Measurements from ENCODE around the gene BAIAP2L1. TPM values are rescaled to one million over a fixed set of nuclear protein-coding genes. Genes with fewer than 3 reads are reported as not detected.

Gene BAIAP2L1
- total RNA-seq, 1 donor from 2014 or later, result 21.6 TPM

GRCh38 chr7:98359395-98359794 lies 41.5 kb downstream of the BAIAP2L1 start:
- H3K36me3 ChIP-seq (ENCODE audit: insufficient read depth, low read length), result no peaks in the 10 kb centered on the region
- H3K4me2 ChIP-seq (ENCODE audit: low read length), result no peak overlapping the region
- no peak overlapping the region for H3K4me3 ChIP-seq (ENCODE audit: insufficient read depth, low read depth, low read length)
- no peaks in the 10 kb centered on the region for H3K79me2 ChIP-seq (ENCODE audit: insufficient read depth, low read length)
- peaks cover 2% of the 10 kb centered on the region for H3K9me3 Mint-ChIP-seq (ENCODE audit: unreplicated experiment)
- H2AFZ ChIP-seq (ENCODE audit: low read depth, low read length), result no peak overlapping the region
- peaks cover 19% of the 10 kb centered on the region for H3K4me1 ChIP-seq (ENCODE audit: insufficient read depth, low read length)
- FAIRE-seq, result no peak
- no peak overlapping the region for H3K27ac ChIP-seq (ENCODE audit: low read depth, low read length)
- no peaks in the 10 kb centered on the region for H3K27me3 Mint-ChIP-seq (ENCODE audit: low read depth, unreplicated experiment)
- no peaks in the 10 kb centered on the region for H4K20me1 ChIP-seq (ENCODE audit: insufficient read depth, low read length)
- H3K27ac Mint-ChIP-seq (ENCODE audit: unreplicated experiment), result no peak overlapping the region
- no peaks in the 10 kb centered on the region for H3K9me3 ChIP-seq (ENCODE audit: insufficient read depth, low read depth, low read length)
- H3K36me3 Mint-ChIP-seq (ENCODE audit: low read depth, unreplicated experiment), result peaks cover 2% of the 10 kb centered on the region
- H3K4me3 Mint-ChIP-seq (ENCODE audit: unreplicated experiment), result no peak overlapping the region
- no peak overlapping the region for H3K9ac ChIP-seq (ENCODE audit: low read length)
- TF ChIP-seq EZH2 (IDR thresholded peaks at IDR 0.05; ENCODE audit: insufficient read depth, low read length) (no peak), CTCF (IDR thresholded peaks at IDR 0.05; ENCODE audit: insufficient read depth, low read depth, low read length) (no peak)
- no peaks in the 10 kb centered on the region for H3K27me3 ChIP-seq (ENCODE audit: insufficient read depth, low read length)
- no peak for DNase-seq (ENCODE audit: low read depth)
- peaks cover 25% of the 10 kb centered on the region for H3K4me1 Mint-ChIP-seq (ENCODE audit: low read depth, unreplicated experiment)

- Histone ChIP-seq H3K79me2 (ENCODE audit: insufficient read depth, low read length) (no peaks in the 10 kb centered on the region), H3K4me2 (ENCODE audit: low read length) (no peak overlapping the region), H2AFZ (ENCODE audit: low read depth, low read length) (no peak overlapping the region), H4K20me1 (ENCODE audit: insufficient read depth, low read length) (no peaks in the 10 kb centered on the region), H3K27me3 (ENCODE audit: insufficient read depth, low read length) (no peaks in the 10 kb centered on the region), H3K36me3 (ENCODE audit: insufficient read depth, low read length) (no peaks in the 10 kb centered on the region), H3K4me3 (ENCODE audit: insufficient read depth, low read depth, low read length) (no peak overlapping the region), H3K9ac (ENCODE audit: low read length) (no peak overlapping the region), H3K9me3 (ENCODE audit: insufficient read depth, low read depth, low read length) (no peaks in the 10 kb centered on the region), H3K27ac (ENCODE audit: low read depth, low read length) (no peak overlapping the region), H3K4me1 (ENCODE audit: insufficient read depth, low read length) (peaks cover 24% of the 10 kb centered on the region)
- Mint-ChIP-seq H3K27ac (ENCODE audit: unreplicated experiment) (no peak overlapping the region), H3K4me3 (ENCODE audit: unreplicated experiment) (no peak overlapping the region), H3K36me3 (ENCODE audit: low read depth, unreplicated experiment) (peaks cover 2% of the 10 kb centered on the region), H3K27me3 (ENCODE audit: low read depth, unreplicated experiment) (no peaks in the 10 kb centered on the region), H3K4me1 (ENCODE audit: low read depth, unreplicated experiment) (peaks cover 31% of the 10 kb centered on the region), H3K9me3 (ENCODE audit: unreplicated experiment) (peaks cover 2% of the 10 kb centered on the region)
- TF ChIP-seq CTCF (IDR thresholded peaks at IDR 0.05; ENCODE audit: insufficient read depth, low read depth, low read length) (no peak), EZH2 (IDR thresholded peaks at IDR 0.05; ENCODE audit: insufficient read depth, low read length) (no peak)
- FAIRE-seq, result no peak
- DNase-seq (ENCODE audit: low read depth), result no peak
Observed at GRCh38 chr7:98358706-98359105, 42.2 kb downstream of the BAIAP2L1 start.

- no peak overlapping the region for H3K27ac Mint-ChIP-seq (ENCODE audit: unreplicated experiment)
- H3K4me1 Mint-ChIP-seq (ENCODE audit: low read depth, unreplicated experiment), result peaks cover 31% of the 10 kb centered on the region
- no peak overlapping the region for H3K4me3 Mint-ChIP-seq (ENCODE audit: unreplicated experiment)
- H3K79me2 ChIP-seq (ENCODE audit: insufficient read depth, low read length), result no peaks in the 10 kb centered on the region
- H3K27me3 ChIP-seq (ENCODE audit: insufficient read depth, low read length), result no peaks in the 10 kb centered on the region
- H3K36me3 Mint-ChIP-seq (ENCODE audit: low read depth, unreplicated experiment), result no peaks in the 10 kb centered on the region
- no peaks in the 10 kb centered on the region for H4K20me1 ChIP-seq (ENCODE audit: insufficient read depth, low read length)
- FAIRE-seq (no peak), DNase-seq (ENCODE audit: low read depth) (peak; percentile 77)
- no peaks in the 10 kb centered on the region for H3K27me3 Mint-ChIP-seq (ENCODE audit: low read depth, unreplicated experiment)
- peak overlapping the region; percentile 58 for H3K4me2 ChIP-seq (ENCODE audit: low read length)
- no peak overlapping the region for H2AFZ ChIP-seq (ENCODE audit: low read depth, low read length)
- no peaks in the 10 kb centered on the region for H3K36me3 ChIP-seq (ENCODE audit: insufficient read depth, low read length)
- H3K9ac ChIP-seq (ENCODE audit: low read length), result no peak overlapping the region
- H3K27ac ChIP-seq (ENCODE audit: low read depth, low read length), result no peak overlapping the region
- no peak for TF ChIP-seq CTCF (IDR thresholded peaks at IDR 0.05; ENCODE audit: insufficient read depth, low read depth, low read length)
- TF ChIP-seq EZH2 (IDR thresholded peaks at IDR 0.05; ENCODE audit: insufficient read depth, low read length), result no peak
- H3K4me3 ChIP-seq (ENCODE audit: insufficient read depth, low read depth, low read length), result no peak overlapping the region
- no peaks in the 10 kb centered on the region for H3K9me3 ChIP-seq (ENCODE audit: insufficient read depth, low read depth, low read length)
- H3K9me3 Mint-ChIP-seq (ENCODE audit: unreplicated experiment), result no peaks in the 10 kb centered on the region
- peaks cover 28% of the 10 kb centered on the region for H3K4me1 ChIP-seq (ENCODE audit: insufficient read depth, low read length)
Observed at GRCh38 chr7:98357751-98358161, 43.1 kb downstream of the BAIAP2L1 start.
